HEK293T (cell line): ENCODE results near the gene RPP14.

Experiments
- ARNT ChIP-seq: fragments of 450-650 bp; IDR thresholded peaks from 2 replicates; pipeline ENCODE4 v1.6.1; 2017; ENCODE audit warnings: mild to moderate bottlenecking
- BHLHE40 ChIP-seq: fragments of 450-650 bp; IDR thresholded peaks from 2 replicates; pipeline ENCODE4 v1.6.1; 2016; ENCODE audit warnings: mild to moderate bottlenecking, moderate library complexity, borderline replicate concordance
- ELF4 ChIP-seq: fragments of 450-650 bp; IDR thresholded peaks from 2 replicates; pipeline ENCODE4 v1.6.1; 2017; ENCODE audit warnings: antibody characterized with exemption
- FOXA1 ChIP-seq: fragments of 450-650 bp; IDR thresholded peaks from 2 replicates; pipeline ENCODE4 v1.6.1; 2016; ENCODE audit warnings: mild to moderate bottlenecking
- FOXM1 ChIP-seq: fragments of 450-650 bp; IDR thresholded peaks from 2 replicates; pipeline ENCODE4 v1.6.1; 2017; ENCODE audit warnings: mild to moderate bottlenecking, borderline replicate concordance
- HDGF ChIP-seq: fragments of 450-650 bp; IDR thresholded peaks from 2 replicates; pipeline ENCODE4 v1.6.1; 2017; ENCODE audit warnings: antibody characterized with exemption, borderline replicate concordance
- PKNOX1 ChIP-seq: fragments of 450-650 bp; IDR thresholded peaks from 2 replicates; pipeline ENCODE4 v1.6.1; 2016
- SP1 ChIP-seq: fragments of 450-650 bp; IDR thresholded peaks from 2 replicates; pipeline ENCODE4 v1.6.1; 2017
- SUZ12 ChIP-seq: fragments of 450-650 bp; IDR thresholded peaks from 2 replicates; pipeline ENCODE4 v1.6.1; 2016; ENCODE audit warnings: mild to moderate bottlenecking
- ZNF384 ChIP-seq: fragments of 450-650 bp; IDR thresholded peaks from 2 replicates; pipeline ENCODE4 v1.6.1; 2016

- TF ChIP-seq HDGF, result no peak
- no peak for TF ChIP-seq BHLHE40
- no peak for TF ChIP-seq PKNOX1
- TF ChIP-seq FOXA1, result no peak
- no peak for TF ChIP-seq SP1
- TF ChIP-seq ZNF384, result no peak
- TF ChIP-seq FOXM1, result no peak
- TF ChIP-seq ARNT, result no peak
- TF ChIP-seq ELF4, result no peak
- TF ChIP-seq SUZ12, result no peak
These were observed 45.9 kb downstream of the RPP14 start for GRCh38 chr3:58351920-58352319.
